ENCODE measurements around the gene VNN1. TPM values are rescaled to one million over a fixed set of nuclear protein-coding genes. Genes with fewer than 3 reads are reported as not detected.

Gene VNN1
- total and polyA plus RNA-seq, 4 donors = 2.2 to 64.9 (median 3.3) TPM

- no peak for TF ChIP-seq CTCF (IDR thresholded peaks at IDR 0.05; ENCODE audit: control extremely low read depth, extremely low read depth)
- H3K4me3 ChIP-seq = no peak overlapping the region
- no peak for DNase-seq
- no peaks in the 10 kb centered on the region for H3K36me3 ChIP-seq (ENCODE audit: control insufficient read depth in 4 of 4, insufficient read depth in 4 of 4, low read length in 4 of 4)
- no peaks in the 10 kb centered on the region for H3K27me3 ChIP-seq (ENCODE audit: control insufficient read depth in 3 of 3, insufficient read depth in 3 of 3, low read length in 2 of 3)
- no peak overlapping the region for H3K9ac ChIP-seq (ENCODE audit: insufficient read depth in 1 of 2, low read length in 2 of 2)
- H3K4me1 ChIP-seq (ENCODE audit: control insufficient read depth in 5 of 5, insufficient read depth in 5 of 5, low read length in 5 of 5) = no peaks in the 10 kb centered on the region
- 85 to 88% methylated on average over 6 of the region's 6 CpGs for WGBS, 2 donors
- no peak overlapping the region for H3K27ac ChIP-seq (ENCODE audit: low read depth in 1 of 2, low read length in 1 of 2)
- no peaks in the 10 kb centered on the region for H3K9me3 ChIP-seq (ENCODE audit: control insufficient read depth in 4 of 4, insufficient read depth in 3 of 4, low read length in 3 of 4)
- no peak for ATAC-seq (ENCODE audit: insufficient read depth, low FRiP score)
Measured at GRCh38 chr6:132725471-132725870, 11.6 kb upstream of the VNN1 start.

- no peak overlapping the region for H3K4me3 ChIP-seq
- no peak for TF ChIP-seq CTCF (IDR thresholded peaks at IDR 0.05; ENCODE audit: control extremely low read depth, extremely low read depth)
- no peaks in the 10 kb centered on the region for H3K36me3 ChIP-seq (ENCODE audit: control insufficient read depth in 4 of 4, insufficient read depth in 4 of 4, low read length in 4 of 4)
- 92 to 93% methylated on average over 10 of the region's 10 CpGs for WGBS, 2 donors
- no peaks in the 10 kb centered on the region for H3K9me3 ChIP-seq (ENCODE audit: control insufficient read depth in 4 of 4, insufficient read depth in 3 of 4, low read length in 3 of 4)
- H3K27ac ChIP-seq (ENCODE audit: low read depth in 1 of 2, low read length in 1 of 2) = no peak overlapping the region
- no peaks in the 10 kb centered on the region for H3K27me3 ChIP-seq (ENCODE audit: control insufficient read depth in 3 of 3, insufficient read depth in 3 of 3, low read length in 2 of 3)
- ATAC-seq (ENCODE audit: insufficient read depth, low FRiP score) (no peak), DNase-seq (no peak)
- H3K9ac ChIP-seq (ENCODE audit: insufficient read depth in 1 of 2, low read length in 2 of 2) = no peak overlapping the region
- H3K4me1 ChIP-seq (ENCODE audit: control insufficient read depth in 5 of 5, insufficient read depth in 5 of 5, low read length in 5 of 5) = peaks cover 0 to 1% (median 0%) of the 10 kb centered on the region in 5 donors
Measured at GRCh38 chr6:132719736-132720448, 6.0 kb upstream of the VNN1 start.

GRCh38 chr6:132715881-132716637 lies 2.2 kb upstream of the VNN1 start:
- no peak for ATAC-seq (ENCODE audit: insufficient read depth, low FRiP score)
- H3K27me3 ChIP-seq (ENCODE audit: control insufficient read depth in 3 of 3, insufficient read depth in 3 of 3, low read length in 2 of 3) = no peaks in the 10 kb centered on the region
- H3K4me3 ChIP-seq = no peak overlapping the region
- H3K9me3 ChIP-seq (ENCODE audit: control insufficient read depth in 4 of 4, insufficient read depth in 3 of 4, low read length in 3 of 4) = no peaks in the 10 kb centered on the region
- 77 to 81% methylated on average over 9 of the region's 9 CpGs for WGBS, 2 donors
- no peak for TF ChIP-seq CTCF (IDR thresholded peaks at IDR 0.05; ENCODE audit: control extremely low read depth, extremely low read depth)
- peaks cover 0 to 1% (median 0%) of the 10 kb centered on the region in 5 donors for H3K4me1 ChIP-seq (ENCODE audit: control insufficient read depth in 5 of 5, insufficient read depth in 5 of 5, low read length in 5 of 5)
- no peaks in the 10 kb centered on the region for H3K36me3 ChIP-seq (ENCODE audit: control insufficient read depth in 4 of 4, insufficient read depth in 4 of 4, low read length in 4 of 4)
- H3K27ac ChIP-seq (ENCODE audit: low read depth in 1 of 2, low read length in 1 of 2) = no peak overlapping the region
- no peak for DNase-seq
- no peak overlapping the region for H3K9ac ChIP-seq (ENCODE audit: insufficient read depth in 1 of 2, low read length in 2 of 2)

Data from lung (tissue), 12 donors.